Natural killer cell treated with Interleukin-12 subunit alpha and Interleukin-12 subunit beta and Interleukin-15 and Interleukin-18, amount 100 ng/mL, for 72 hours (primary cell): ENCODE measurements around the gene WDR6. TPM values are rescaled to one million over a fixed set of nuclear protein-coding genes. Genes with fewer than 3 reads are reported as not detected.

Source experiments
- ATAC-seq, 2 donors: fragments of 150-1000 bp; cut with Tn5 transposase in 1 of 2; sonication (Bioruptor Pico), chemical (Tn5 transposase) in 1 of 2; 2 replicates each; pipeline ENCODE4 v1.10.0; 2021
- DNase-seq: peaks from one replicate; pipeline ENCODE4 v3.0.0; 2022; ENCODE audit warnings: low spot score
- H3K27ac Mint-ChIP-seq, 2 donors: 1 replicate in 1 of 2; 2 replicates in 1 of 2; pipeline ENCODE4 v1.8.0; 2022; ENCODE audit warnings: mixed read lengths in 2 of 2, mild to moderate bottlenecking in 1 of 2, moderate library complexity in 1 of 2
- H3K27me3 Mint-ChIP-seq, 2 donors: 1 replicate in 1 of 2; 2 replicates in 1 of 2; pipeline ENCODE4 v1.8.0; 2022; ENCODE audit warnings: mixed read lengths in 2 of 2
- H3K36me3 Mint-ChIP-seq: one replicate; pipeline ENCODE4 v1.8.0; 2022; ENCODE audit warnings: mixed read lengths
- H3K4me1 Mint-ChIP-seq, 2 donors: 1 replicate in 1 of 2; 2 replicates in 1 of 2; pipeline ENCODE4 v1.8.0; 2022; ENCODE audit warnings: low read depth in 2 of 2, mixed read lengths in 2 of 2, mild to moderate bottlenecking in 1 of 2
- H3K4me3 Mint-ChIP-seq: one replicate; pipeline ENCODE4 v1.8.0; 2022; ENCODE audit warnings: mixed read lengths
- H3K9me3 Mint-ChIP-seq: 2 replicates; pipeline ENCODE4 v1.8.0; 2022; ENCODE audit warnings: mixed read lengths
- total RNA-seq, 2 donors: library from RNA; stranded (reverse); gene quantifications; one replicate each; pipeline ENCODE4 v1.2.3, GENCODE V29; 2022

The WDR6 gene
- total RNA-seq, 2 donors from 2014 or later = 128 to 222 TPM

DNA sequence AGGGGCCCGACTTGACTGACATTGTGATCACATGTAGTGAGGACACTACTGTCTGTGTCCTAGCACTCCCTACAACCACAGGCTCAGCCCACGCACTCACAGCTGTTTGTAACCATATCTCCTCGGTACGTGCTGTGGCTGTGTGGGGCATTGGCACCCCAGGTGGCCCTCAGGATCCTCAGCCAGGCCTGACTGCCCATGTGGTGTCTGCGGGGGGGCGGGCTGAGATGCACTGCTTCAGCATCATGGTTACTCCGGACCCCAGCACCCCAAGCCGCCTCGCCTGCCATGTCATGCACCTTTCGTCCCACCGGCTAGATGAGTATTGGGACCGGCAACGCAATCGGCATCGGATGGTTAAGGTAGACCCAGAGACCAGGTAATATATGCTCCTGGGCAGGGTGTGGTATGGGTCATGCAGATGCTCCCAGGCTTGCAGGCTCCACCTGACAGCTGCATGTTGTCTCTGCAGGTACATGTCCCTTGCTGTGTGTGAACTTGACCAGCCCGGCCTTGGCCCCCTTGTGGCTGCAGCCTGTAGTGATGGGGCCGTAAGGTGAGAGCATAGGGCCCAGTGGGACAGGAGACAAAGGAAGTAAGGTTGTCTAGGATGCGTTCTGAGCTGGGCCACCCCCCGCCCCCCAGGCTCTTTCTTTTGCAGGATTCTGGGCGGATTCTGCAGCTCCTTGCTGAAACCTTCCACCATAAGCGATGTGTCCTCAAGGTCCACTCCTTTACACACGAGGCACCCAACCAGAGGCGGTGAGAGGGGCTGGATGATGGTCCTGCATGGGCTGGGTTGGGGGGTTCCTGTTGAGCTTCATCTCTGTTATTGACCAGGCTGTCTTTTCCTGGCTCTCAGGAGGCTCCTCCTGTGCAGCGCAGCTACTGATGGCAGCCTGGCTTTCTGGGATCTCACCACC is 6.8 kb downstream of the WDR6 start:
- Mint-ChIP-seq H3K27ac (no peak overlapping the region), H3K27me3 (no peaks in the 10 kb centered on the region), H3K9me3 (no peaks in the 10 kb centered on the region), H3K4me3 (no peak overlapping the region), H3K4me1 (peaks cover 17 to 22% of the 10 kb centered on the region in 2 donors), H3K36me3 (no peaks in the 10 kb centered on the region)
- DNase-seq = no peak
- ATAC-seq = peak in 1 of 2 donors; percentile 22

DNA sequence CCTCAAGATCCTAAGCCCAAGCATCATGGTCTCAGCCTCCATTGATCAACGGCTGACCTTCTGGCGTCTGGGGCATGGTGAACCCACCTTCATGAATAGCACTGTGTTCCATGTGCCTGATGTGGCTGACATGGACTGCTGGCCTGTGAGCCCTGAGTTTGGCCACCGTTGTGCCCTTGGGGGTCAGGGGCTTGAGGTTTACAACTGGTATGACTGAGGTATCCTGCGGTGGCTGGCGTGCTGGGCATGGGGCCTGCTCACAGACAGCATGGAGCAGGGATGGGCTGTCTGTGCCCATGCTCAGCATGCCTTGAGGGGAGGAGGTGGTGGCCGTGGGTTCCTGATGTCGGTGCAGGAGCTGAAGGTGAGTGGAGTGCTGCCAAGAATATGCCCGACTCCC is 7.9 kb downstream of the WDR6 start:
- DNase-seq = no peak
- H3K4me3 Mint-ChIP-seq = no peak overlapping the region
- no peaks in the 10 kb centered on the region for H3K9me3 Mint-ChIP-seq
- no peaks in the 10 kb centered on the region for H3K27me3 Mint-ChIP-seq
- H3K36me3 Mint-ChIP-seq = no peaks in the 10 kb centered on the region
- H3K27ac Mint-ChIP-seq = no peak overlapping the region
- H3K4me1 Mint-ChIP-seq = peaks cover 11 to 17% of the 10 kb centered on the region in 2 donors
- ATAC-seq = no peak

- H3K4me1 Mint-ChIP-seq = peaks cover 11 to 17% of the 10 kb centered on the region in 2 donors
- no peaks in the 10 kb centered on the region for H3K36me3 Mint-ChIP-seq
- H3K4me3 Mint-ChIP-seq = no peak overlapping the region
- ATAC-seq (no peak), DNase-seq (no peak)
- no peaks in the 10 kb centered on the region for H3K27me3 Mint-ChIP-seq
- H3K9me3 Mint-ChIP-seq = no peaks in the 10 kb centered on the region
- no peak overlapping the region for H3K27ac Mint-ChIP-seq
Measured at GRCh38 chr3:49015765-49016164, 8.6 kb downstream of the WDR6 start.

GRCh38 chr3:49016414-49017228 is 9.4 kb downstream of the WDR6 start:
- Mint-ChIP-seq H3K27me3 (no peaks in the 10 kb centered on the region), H3K27ac (no peak overlapping the region), H3K4me3 (no peak overlapping the region), H3K4me1 (peaks cover 16 to 20% of the 10 kb centered on the region in 2 donors), H3K36me3 (no peaks in the 10 kb centered on the region), H3K9me3 (no peaks in the 10 kb centered on the region)
- no peak for DNase-seq
- ATAC-seq = no peak

DNA sequence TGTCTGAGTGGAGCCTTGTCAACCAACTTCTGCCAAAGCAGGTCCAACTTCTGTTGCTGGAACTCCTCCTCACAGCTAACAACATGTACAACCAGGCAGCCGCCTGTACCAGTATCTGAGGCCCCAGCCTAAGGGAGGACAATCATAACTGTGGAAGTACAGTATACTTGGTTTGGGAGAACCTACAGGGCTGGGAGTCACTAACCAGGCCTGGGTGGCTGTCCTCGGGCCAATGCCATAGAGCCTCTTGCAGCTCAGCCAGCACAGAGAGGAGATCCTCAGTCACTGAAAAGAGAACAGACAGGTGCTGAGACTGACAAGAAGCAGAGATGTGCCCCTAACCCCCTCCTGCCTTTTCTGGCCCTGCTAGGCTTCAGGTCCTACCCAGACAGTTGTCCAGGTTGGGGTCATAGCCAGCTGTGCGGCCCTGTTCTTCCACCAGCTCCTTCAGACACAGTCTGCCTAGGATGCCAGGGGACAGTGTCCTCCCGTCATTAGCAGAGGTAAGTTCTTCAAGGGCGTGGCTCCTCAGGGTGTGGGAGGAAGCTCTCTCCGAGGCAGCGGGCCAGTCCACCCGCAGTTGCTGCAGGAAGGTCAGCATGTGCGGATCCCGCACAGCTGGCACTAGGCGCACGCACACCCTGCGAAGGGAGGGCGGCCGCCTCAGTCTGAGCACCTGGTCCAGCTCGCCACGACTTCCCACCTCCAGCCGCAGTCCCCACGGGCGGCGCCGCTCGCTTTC is 10.2 kb downstream of the WDR6 start:
- DNase-seq = no peak
- no peak for ATAC-seq
- Mint-ChIP-seq H3K9me3 (no peaks in the 10 kb centered on the region), H3K27ac (no peak overlapping the region), H3K36me3 (no peaks in the 10 kb centered on the region), H3K27me3 (no peaks in the 10 kb centered on the region), H3K4me3 (peak overlapping the region; percentile 93), H3K4me1 (peaks cover 16 to 18% of the 10 kb centered on the region in 2 donors)

DNA sequence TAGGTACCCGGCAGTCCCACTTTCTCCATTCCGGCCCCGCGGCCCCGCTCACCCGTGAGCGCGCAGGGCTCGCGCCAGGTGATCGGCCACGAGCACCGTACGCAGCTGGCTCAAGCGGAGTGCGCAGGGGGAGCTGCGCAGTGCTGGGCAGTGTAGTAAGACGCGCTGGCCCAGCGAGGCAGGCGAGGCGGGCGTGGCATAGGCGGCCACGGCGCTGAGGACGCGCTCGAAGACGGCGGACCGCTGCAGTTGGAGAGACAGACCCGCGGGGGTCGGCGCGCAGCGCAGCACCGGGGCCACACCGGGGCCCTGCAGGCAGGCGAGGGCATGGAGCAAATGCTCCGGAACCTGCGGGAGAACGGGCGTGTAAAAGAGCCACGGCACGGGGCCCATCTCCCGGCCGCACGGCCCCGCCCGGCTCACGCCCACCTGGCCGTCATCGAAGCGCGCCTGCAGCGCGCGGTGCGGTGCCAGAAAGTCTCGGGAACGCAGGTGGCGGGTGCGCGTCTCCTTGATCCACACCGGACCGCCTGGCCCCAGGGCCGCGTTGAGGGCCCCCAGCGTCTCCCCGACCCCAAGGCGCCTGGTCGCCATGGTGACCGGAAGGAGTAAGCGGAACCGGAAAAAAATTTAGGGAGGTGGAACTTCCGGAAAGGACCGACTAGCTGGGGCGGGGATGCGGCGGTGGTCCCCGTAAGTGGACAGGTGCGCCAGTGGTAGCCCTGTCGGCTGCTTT is 10.9 kb downstream of the WDR6 start, which contains the start of gene DALRD3:
TSS of gene DALRD3 (minus strand) at position 610 of the 736 bp plus-strand sequence. CDS start at position 594, 16 bp downstream.
- H3K27me3 Mint-ChIP-seq = no peaks in the 10 kb centered on the region
- no peaks in the 10 kb centered on the region for H3K9me3 Mint-ChIP-seq
- DNase-seq (peak; percentile 75), ATAC-seq (peak; percentile 5 to 11)
- peak within 1 kb of the TSS; percentile 86 to 97 for H3K27ac Mint-ChIP-seq
- H3K36me3 Mint-ChIP-seq = no peaks in the 10 kb centered on the region
- peak within 1 kb of the TSS; percentile 93 for H3K4me3 Mint-ChIP-seq
- H3K4me1 Mint-ChIP-seq = peaks cover 19 to 23% of the 10 kb centered on the region in 2 donors

DNA sequence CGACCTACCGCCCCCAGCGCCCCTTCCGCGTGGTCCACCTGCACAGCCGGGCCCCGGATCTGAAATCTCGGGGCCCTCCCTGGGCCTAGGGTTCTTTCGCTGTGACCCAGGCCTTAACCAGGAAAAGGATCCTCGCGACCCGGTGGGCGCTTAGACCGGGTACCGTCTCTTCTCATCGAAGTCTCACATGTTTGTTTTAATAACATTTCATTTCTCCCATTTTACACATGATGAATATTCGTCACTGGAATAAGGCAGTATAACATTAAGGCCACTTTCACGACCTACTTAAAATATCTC is 11.5 kb downstream of the WDR6 start:
- H3K27ac Mint-ChIP-seq = peak overlapping the region; percentile 86 to 97
- no peaks in the 10 kb centered on the region for H3K36me3 Mint-ChIP-seq

DNA sequence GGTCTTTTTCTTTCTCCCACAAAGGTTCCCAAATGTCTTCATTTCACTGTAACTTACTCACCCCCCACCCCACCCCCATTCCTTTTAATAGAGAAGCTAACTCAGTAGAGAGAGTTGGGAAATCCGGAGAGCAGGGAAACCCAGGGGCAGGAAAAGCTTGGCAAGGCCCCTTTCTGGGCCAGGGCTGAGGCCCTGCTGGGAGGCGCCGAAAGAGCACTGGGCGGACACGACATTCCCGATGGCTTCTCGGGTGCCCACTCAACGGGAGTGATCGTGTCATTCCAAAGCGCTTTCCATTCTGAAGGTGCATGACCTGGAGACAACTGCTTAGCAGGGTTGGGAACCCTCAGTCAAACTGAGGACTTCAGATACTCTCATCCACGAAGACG is 12.7 kb downstream of the WDR6 start:
- Mint-ChIP-seq H3K4me1 (peaks cover 23% of the 10 kb centered on the region in 2 donors), H3K4me3 (peak overlapping the region; percentile 93), H3K27me3 (no peaks in the 10 kb centered on the region), H3K27ac (peak overlapping the region; percentile 86 to 97), H3K9me3 (no peaks in the 10 kb centered on the region), H3K36me3 (peaks cover 4% of the 10 kb centered on the region)
- DNase-seq (no peak), ATAC-seq (no peak)

More for the DNA sequence above, 11.5 kb downstream of the WDR6 start:
- no peak for ATAC-seq
- Mint-ChIP-seq H3K27me3 (no peaks in the 10 kb centered on the region), H3K4me1 (peaks cover 23 to 26% of the 10 kb centered on the region in 2 donors), H3K9me3 (no peaks in the 10 kb centered on the region), H3K4me3 (peak overlapping the region; percentile 93)
- no peak for DNase-seq

GRCh38 chr3:49020330-49021212 is 13.4 kb downstream of the WDR6 start:
- H3K4me1 Mint-ChIP-seq = peaks cover 25 to 26% of the 10 kb centered on the region in 2 donors
- peak in 1 of 2 donors; percentile 2 for ATAC-seq

GRCh38 chr3:49021213-49021812 is 14.1 kb downstream of the WDR6 start:
- H3K36me3 Mint-ChIP-seq = peaks cover 4% of the 10 kb centered on the region
- H3K27me3 Mint-ChIP-seq = no peaks in the 10 kb centered on the region
- peaks cover 28 to 30% of the 10 kb centered on the region in 2 donors for H3K4me1 Mint-ChIP-seq
- peak overlapping the region; percentile 93 for H3K4me3 Mint-ChIP-seq
- H3K9me3 Mint-ChIP-seq = no peaks in the 10 kb centered on the region
- DNase-seq = peak; percentile 99
- peak overlapping the region; percentile 86 to 97 for H3K27ac Mint-ChIP-seq
- ATAC-seq = peak; percentile 84 to 90

More at GRCh38 chr3:49020330-49021212, 13.4 kb downstream of the WDR6 start:
- DNase-seq = peak; percentile 80
- Mint-ChIP-seq H3K27me3 (no peaks in the 10 kb centered on the region), H3K4me3 (peak overlapping the region; percentile 93), H3K36me3 (peaks cover 4% of the 10 kb centered on the region), H3K9me3 (no peaks in the 10 kb centered on the region), H3K27ac (peak overlapping the region; percentile 86 to 97)

- peak; percentile 95 for DNase-seq
- H3K36me3 Mint-ChIP-seq = peaks cover 8% of the 10 kb centered on the region
- H3K27me3 Mint-ChIP-seq = no peaks in the 10 kb centered on the region
- peak; percentile 86 to 87 for ATAC-seq
- H3K27ac Mint-ChIP-seq = peak within 1 kb of the TSS; percentile 86 to 97
- H3K4me1 Mint-ChIP-seq = peaks cover 31 to 33% of the 10 kb centered on the region in 2 donors
- H3K9me3 Mint-ChIP-seq = no peaks in the 10 kb centered on the region
- peak within 1 kb of the TSS; percentile 93 for H3K4me3 Mint-ChIP-seq
Measured at GRCh38 chr3:49021813-49022687, 14.9 kb downstream of the WDR6 start, which contains the start of gene NDUFAF3. Gene NDUFAF3, plus strand, starts transcription at chr3:49022121. Its CDS starts 24 bp downstream, at chr3:49022145.
